ENCODE results near the gene CYTH1. TPM values are rescaled to one million over a fixed set of nuclear protein-coding genes. Genes with fewer than 3 reads are reported as not detected.
A peak's percentile ranks its signal among the peaks of the same experiment; 100 is the strongest.
"Not testable (repeated sequence)": the region's sequence is repeated elsewhere in the genome, so short reads cannot be mapped to it uniquely, and the experiment has no call there.

The CYTH1 gene
- total and polyA plus RNA-seq, 5 donors from 2014 or later = 202 to 487 (median 206) TPM

- H3K27ac Mint-ChIP-seq = peak overlapping the region; percentile 83 to 98 (median 98)
- no peaks in the 10 kb centered on the region for H3K27me3 Mint-ChIP-seq
- peaks cover 4% of the 10 kb centered on the region for H3K36me3 Mint-ChIP-seq
- Histone ChIP-seq H3K4me3 (ENCODE audit: low read depth, low read length) (peak overlapping the region; percentile 68), H3K9me3 (ENCODE audit: control insufficient read depth in 2 of 2, low read length in 2 of 2) (no peaks in the 10 kb centered on the region), H3K36me3 (ENCODE audit: control insufficient read depth, insufficient read depth, low read length) (no peaks in the 10 kb centered on the region), H3K27ac (ENCODE audit: insufficient read depth, low read length, poor library complexity, severe bottlenecking) (peak overlapping the region; percentile 93), H3K4me1 (ENCODE audit: control insufficient read depth, insufficient read depth, low read length, poor library complexity, severe bottlenecking) (peaks cover 96% of the 10 kb centered on the region), H3K27me3 (ENCODE audit: control insufficient read depth, insufficient read depth, low read length) (no peaks in the 10 kb centered on the region)
- H3K4me3 Mint-ChIP-seq = peak overlapping the region; percentile 77 to 92 (median 85)
- peaks cover 33 to 89% (median 66%) of the 10 kb centered on the region in 4 donors for H3K4me1 Mint-ChIP-seq
- H3K9me3 Mint-ChIP-seq = no peaks in the 10 kb centered on the region
- peak; percentile 91 to 93 for ATAC-seq (ENCODE audit: low read depth in 2 of 2)
- DNase-seq = peak; percentile 74 to 91 (median 82)
Observed at GRCh38 chr17:78759203-78759968, 22.7 kb downstream of the CYTH1 start.

- no peaks in the 10 kb centered on the region for H3K27me3 Mint-ChIP-seq
- no peaks in the 10 kb centered on the region for H3K36me3 ChIP-seq (ENCODE audit: control insufficient read depth, insufficient read depth, low read length)
- peaks cover 15% of the 10 kb centered on the region for H3K36me3 Mint-ChIP-seq
- H3K27me3 ChIP-seq (ENCODE audit: control insufficient read depth, insufficient read depth, low read length) = no peaks in the 10 kb centered on the region
- no peak for DNase-seq
- H3K4me1 ChIP-seq (ENCODE audit: control insufficient read depth, insufficient read depth, low read length, poor library complexity, severe bottlenecking) = peaks cover 99% of the 10 kb centered on the region
- H3K4me1 Mint-ChIP-seq = peaks cover 38 to 91% (median 72%) of the 10 kb centered on the region in 4 donors
- H3K4me3 ChIP-seq (ENCODE audit: low read depth, low read length) = peak overlapping the region; percentile 55
- H3K4me3 Mint-ChIP-seq = peak overlapping the region; percentile 44 to 78 (median 72)
- H3K9me3 Mint-ChIP-seq = no peaks in the 10 kb centered on the region
- peak overlapping the region; percentile 91 to 97 (median 93) for H3K27ac Mint-ChIP-seq
- no peaks in the 10 kb centered on the region for H3K9me3 ChIP-seq (ENCODE audit: control insufficient read depth in 2 of 2, low read length in 2 of 2)
- no peak for ATAC-seq (ENCODE audit: low read depth in 2 of 2)
- H3K27ac ChIP-seq (ENCODE audit: insufficient read depth, low read length, poor library complexity, severe bottlenecking) = peak overlapping the region; percentile 55
Observed at GRCh38 chr17:78753316-78754250, 28.5 kb downstream of the CYTH1 start.

GRCh38 chr17:78751447-78752161, 30.5 kb downstream of the CYTH1 start:
- H3K4me1 Mint-ChIP-seq = peaks cover 46 to 91% (median 72%) of the 10 kb centered on the region in 4 donors
- DNase-seq (no peak), ATAC-seq (ENCODE audit: low read depth in 2 of 2) (no peak)
- H3K36me3 Mint-ChIP-seq = peaks cover 14% of the 10 kb centered on the region
- no peaks in the 10 kb centered on the region for H3K27me3 Mint-ChIP-seq
- Histone ChIP-seq H3K9me3 (ENCODE audit: control insufficient read depth in 2 of 2, low read length in 2 of 2) (no peaks in the 10 kb centered on the region), H3K4me3 (ENCODE audit: low read depth, low read length) (peak overlapping the region; percentile 48), H3K27ac (ENCODE audit: insufficient read depth, low read length, poor library complexity, severe bottlenecking) (peak overlapping the region; percentile 24), H3K4me1 (ENCODE audit: control insufficient read depth, insufficient read depth, low read length, poor library complexity, severe bottlenecking) (peaks cover 99% of the 10 kb centered on the region), H3K27me3 (ENCODE audit: control insufficient read depth, insufficient read depth, low read length) (no peaks in the 10 kb centered on the region), H3K36me3 (ENCODE audit: control insufficient read depth, insufficient read depth, low read length) (peaks cover 3% of the 10 kb centered on the region)
- H3K9me3 Mint-ChIP-seq = no peaks in the 10 kb centered on the region
- peak overlapping the region; percentile 89 to 99 (median 97) for H3K27ac Mint-ChIP-seq
- peak overlapping the region; percentile 71 to 80 (median 73) for H3K4me3 Mint-ChIP-seq

DNA sequence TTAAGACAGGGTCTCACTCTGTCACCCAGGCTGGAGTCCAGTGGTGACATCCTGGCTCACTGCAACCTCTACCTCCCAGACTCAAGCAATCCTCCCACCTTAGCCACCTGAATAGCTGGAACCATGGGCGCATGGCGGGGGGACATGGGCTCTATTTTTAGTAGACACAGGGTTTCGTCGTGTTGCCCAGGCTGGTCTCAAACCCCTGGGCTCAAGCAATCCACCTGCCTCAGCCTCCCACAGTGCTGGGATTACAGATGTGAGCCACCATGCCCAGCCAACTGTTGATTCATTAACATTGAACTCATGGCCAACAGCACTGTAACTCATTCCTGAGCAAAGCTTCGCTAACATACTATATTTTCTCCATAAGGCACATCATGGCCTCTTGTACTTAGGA, 31.1 kb downstream of the CYTH1 start:
- H3K4me3 Mint-ChIP-seq = peak overlapping the region; percentile 71 to 80 (median 73)
- H3K4me1 Mint-ChIP-seq = peaks cover 43 to 91% (median 73%) of the 10 kb centered on the region in 4 donors
- not testable (repeated sequence) for H3K36me3 ChIP-seq (ENCODE audit: control insufficient read depth, insufficient read depth, low read length); H3K27me3 ChIP-seq (ENCODE audit: control insufficient read depth, insufficient read depth, low read length); H3K9me3 ChIP-seq (ENCODE audit: control insufficient read depth in 2 of 2, low read length in 2 of 2); DNase-seq; H3K9me3 Mint-ChIP-seq; H3K27me3 Mint-ChIP-seq; ATAC-seq (ENCODE audit: low read depth in 2 of 2)
- H3K36me3 Mint-ChIP-seq = peaks cover 10% of the 10 kb centered on the region
- Histone ChIP-seq H3K4me3 (ENCODE audit: low read depth, low read length) (peak overlapping the region; percentile 48), H3K27ac (ENCODE audit: insufficient read depth, low read length, poor library complexity, severe bottlenecking) (peak overlapping the region; percentile 24), H3K4me1 (ENCODE audit: control insufficient read depth, insufficient read depth, low read length, poor library complexity, severe bottlenecking) (peaks cover 99% of the 10 kb centered on the region)
- peak overlapping the region; percentile 89 to 99 (median 97) for H3K27ac Mint-ChIP-seq

- no peaks in the 10 kb centered on the region for H3K9me3 ChIP-seq (ENCODE audit: control insufficient read depth in 2 of 2, low read length in 2 of 2)
- peak overlapping the region; percentile 86 for H3K27ac ChIP-seq (ENCODE audit: insufficient read depth, low read length, poor library complexity, severe bottlenecking)
- Mint-ChIP-seq H3K27me3 (no peaks in the 10 kb centered on the region), H3K36me3 (peaks cover 16% of the 10 kb centered on the region), H3K4me1 (peaks cover 47 to 97% (median 81%) of the 10 kb centered on the region in 4 donors), H3K4me3 (peak overlapping the region; percentile 74 to 85 (median 80)), H3K27ac (peak overlapping the region; percentile 94 to 97 (median 97)), H3K9me3 (no peaks in the 10 kb centered on the region)
- ATAC-seq (ENCODE audit: low read depth in 2 of 2) (peak; percentile 96), DNase-seq (peak; percentile 66 to 98 (median 89))
- H3K27me3 ChIP-seq (ENCODE audit: control insufficient read depth, insufficient read depth, low read length) = no peaks in the 10 kb centered on the region
- H3K36me3 ChIP-seq (ENCODE audit: control insufficient read depth, insufficient read depth, low read length) = peaks cover 11% of the 10 kb centered on the region
- H3K4me3 ChIP-seq (ENCODE audit: low read depth, low read length) = peak overlapping the region; percentile 91
- H3K4me1 ChIP-seq (ENCODE audit: control insufficient read depth, insufficient read depth, low read length, poor library complexity, severe bottlenecking) = peaks cover 99% of the 10 kb centered on the region
Observed at GRCh38 chr17:78748730-78749317, 33.2 kb downstream of the CYTH1 start.

DNA sequence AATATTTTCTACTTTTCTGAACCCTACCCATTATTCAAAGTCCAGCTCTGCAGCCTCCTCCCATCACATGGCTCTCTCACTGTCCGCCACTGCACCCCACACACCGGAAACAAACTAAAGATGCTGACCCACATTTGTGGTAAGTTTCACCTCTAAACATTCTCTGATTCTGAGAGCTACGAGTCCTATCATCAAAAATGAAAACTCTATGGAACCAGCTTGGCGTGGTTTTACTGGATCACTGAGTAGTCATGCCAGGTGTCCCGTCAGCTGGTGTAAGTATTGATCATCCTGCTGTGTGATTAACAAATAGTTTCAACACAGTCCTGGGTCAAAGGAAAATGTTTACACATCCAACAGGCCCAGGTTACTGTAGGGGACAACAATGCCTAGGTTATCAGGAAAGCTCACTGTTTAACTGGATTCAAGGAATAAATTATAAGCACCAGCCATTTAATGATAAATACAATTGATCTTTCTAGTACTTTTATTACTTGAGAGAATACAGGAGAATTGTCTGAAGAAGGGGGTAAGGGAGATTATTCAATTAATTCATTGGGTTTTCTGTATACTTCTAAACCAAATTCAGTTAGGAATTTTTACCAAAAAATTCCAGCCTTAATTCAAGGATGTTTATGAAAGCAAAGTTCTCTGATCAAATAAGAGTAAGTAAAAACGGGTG, 33.9 kb downstream of the CYTH1 start:
- ATAC-seq (ENCODE audit: low read depth in 2 of 2) (no peak), DNase-seq (peak in 1 of 3 donors; percentile 67)
- peaks cover 18% of the 10 kb centered on the region for H3K36me3 Mint-ChIP-seq
- peak overlapping the region; percentile 91 for H3K4me3 ChIP-seq (ENCODE audit: low read depth, low read length)
- no peaks in the 10 kb centered on the region for H3K27me3 ChIP-seq (ENCODE audit: control insufficient read depth, insufficient read depth, low read length)
- no peaks in the 10 kb centered on the region for H3K27me3 Mint-ChIP-seq
- H3K27ac ChIP-seq (ENCODE audit: insufficient read depth, low read length, poor library complexity, severe bottlenecking) = peak overlapping the region; percentile 86
- H3K9me3 ChIP-seq (ENCODE audit: control insufficient read depth in 2 of 2, low read length in 2 of 2) = no peaks in the 10 kb centered on the region
- peaks cover 16% of the 10 kb centered on the region for H3K36me3 ChIP-seq (ENCODE audit: control insufficient read depth, insufficient read depth, low read length)
- H3K4me3 Mint-ChIP-seq = peak overlapping the region; percentile 74 to 85 (median 80)
- peak overlapping the region; percentile 94 to 97 (median 97) for H3K27ac Mint-ChIP-seq
- H3K4me1 ChIP-seq (ENCODE audit: control insufficient read depth, insufficient read depth, low read length, poor library complexity, severe bottlenecking) = peaks cover 99% of the 10 kb centered on the region
- H3K4me1 Mint-ChIP-seq = peaks cover 47 to 99% (median 82%) of the 10 kb centered on the region in 4 donors
- H3K9me3 Mint-ChIP-seq = no peaks in the 10 kb centered on the region
